Vagina (tissue), 2 donors: ENCODE data around the gene LMO1.

Experiments
- CTCF ChIP-seq, 3 experiments: fragments of 450-650 bp in 2 of 3; fragments of 200-600 bp in 1 of 3; sonication (generic) in 1 of 3; IDR thresholded peaks; one replicate each; pipeline ENCODE4 v1.5.1; 2017 to 2019; ENCODE audit warnings: antibody characterized with exemption in 3 of 3, mild to moderate bottlenecking in 2 of 3, moderate library complexity in 2 of 3
- POLR2A ChIP-seq, 2 donors: fragments of 450-650 bp; IDR thresholded peaks; one replicate each; pipeline ENCODE4 v1.6.1; 2017; ENCODE audit warnings: antibody characterized with exemption in 2 of 2, mild to moderate bottlenecking in 2 of 2, moderate library complexity in 2 of 2
- POLR2AphosphoS5 ChIP-seq, 2 donors: sonication (generic); formaldehyde crosslinking; IDR thresholded peaks; one replicate each; pipeline ENCODE4 v1.9.0; 2017; ENCODE audit warnings: antibody characterized with exemption in 2 of 2, mild to moderate bottlenecking in 2 of 2, low read depth in 1 of 2; ENCODE audit not compliant: insufficient read depth in 1 of 2

GRCh38 chr11:8263769-8264410, at the start of gene LMO1:
- TF ChIP-seq CTCF (IDR thresholded peaks at IDR 0.05) (peak; percentile 49 to 92 (median 75)), POLR2A (IDR thresholded peaks at IDR 0.05) (no peak), POLR2AphosphoS5 (IDR thresholded peaks at IDR 0.05; ENCODE audit: insufficient read depth in 1 of 2, low read depth in 1 of 2) (peak in 1 of 2 donors; percentile 14)
